ENCODE data around the gene PRDM10. TPM values are rescaled to one million over a fixed set of nuclear protein-coding genes. Genes with fewer than 3 reads are reported as not detected.

Gene PRDM10
- total and polyA plus RNA-seq, 10 of the 15 experiments (the other 5 are each of a cell fraction or from before 2014, with no cell fraction given) = 0.93 to 6.2 (median 4.1) TPM

DNA sequence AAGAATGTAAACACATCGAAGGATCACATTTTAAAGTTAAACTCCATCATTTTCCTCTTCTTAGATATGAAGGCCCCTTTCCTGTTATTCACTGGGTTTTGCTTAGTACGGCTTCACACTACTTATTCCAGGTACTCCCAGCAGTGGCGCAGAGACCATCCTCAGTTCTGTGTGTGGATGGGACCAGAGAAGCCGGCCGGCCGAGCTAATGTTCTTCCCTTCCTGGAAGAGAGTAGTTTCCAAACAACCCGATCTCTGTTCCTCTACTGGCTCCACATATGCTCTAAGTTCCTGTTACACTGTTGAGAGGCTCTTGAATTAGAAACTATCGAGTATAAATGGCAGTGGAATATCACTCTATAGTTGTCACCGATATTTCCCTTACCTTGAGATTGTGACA is 106.6 kb downstream of the PRDM10 start:
- BruUV-seq (replicated peaks) = no TSS peak
- peak overlapping the region; percentile 85 for H3K9ac ChIP-seq (ENCODE audit: control insufficient read depth, insufficient read depth, low read length)
- H3K9me3 ChIP-seq (replicated peaks; ENCODE audit: control insufficient read depth, insufficient read depth, low read length) = no peaks in the 10 kb centered on the region; the same call in 2 of the 3 replicates
- FAIRE-seq (no peak), DNase-seq (ENCODE audit: low read depth, low spot score) (no peak), ATAC-seq (no peak)
- peak overlapping the region; percentile 100 for H3K4me2 ChIP-seq (ENCODE audit: control insufficient read depth, insufficient read depth)
- H3K36me3 ChIP-seq (ENCODE audit: control insufficient read depth in 2 of 2, insufficient read depth in 2 of 2, low read length in 1 of 2) = peaks cover 0 to 8% of the 10 kb centered on the region in 2 experiments; a peak in 2 of 4 replicates
- H3K4me1 ChIP-seq (ENCODE audit: control insufficient read depth, insufficient read depth, low read length) = peaks cover 6% of the 10 kb centered on the region
- TF ChIP-seq ESRRA (IDR thresholded peaks at IDR 0.05; ENCODE audit: low read length) (no peak), STAT3 (IDR thresholded peaks at IDR 0.05; ENCODE audit: low read depth, low read length) (no peak), NR2F1 (conservative IDR thresholded peaks at IDR 0.05) (no peak), SRF (IDR thresholded peaks at IDR 0.05; ENCODE audit: low read depth in 2 of 2, low read length in 2 of 2) (no peak), ASH2L (IDR thresholded peaks at IDR 0.05; ENCODE audit: borderline replicate concordance, low read depth) (no peak), NFYB (IDR thresholded peaks at IDR 0.05; ENCODE audit: insufficient read depth, low read depth, low read length) (no peak)
- TF ChIP-seq, protein P1, sequence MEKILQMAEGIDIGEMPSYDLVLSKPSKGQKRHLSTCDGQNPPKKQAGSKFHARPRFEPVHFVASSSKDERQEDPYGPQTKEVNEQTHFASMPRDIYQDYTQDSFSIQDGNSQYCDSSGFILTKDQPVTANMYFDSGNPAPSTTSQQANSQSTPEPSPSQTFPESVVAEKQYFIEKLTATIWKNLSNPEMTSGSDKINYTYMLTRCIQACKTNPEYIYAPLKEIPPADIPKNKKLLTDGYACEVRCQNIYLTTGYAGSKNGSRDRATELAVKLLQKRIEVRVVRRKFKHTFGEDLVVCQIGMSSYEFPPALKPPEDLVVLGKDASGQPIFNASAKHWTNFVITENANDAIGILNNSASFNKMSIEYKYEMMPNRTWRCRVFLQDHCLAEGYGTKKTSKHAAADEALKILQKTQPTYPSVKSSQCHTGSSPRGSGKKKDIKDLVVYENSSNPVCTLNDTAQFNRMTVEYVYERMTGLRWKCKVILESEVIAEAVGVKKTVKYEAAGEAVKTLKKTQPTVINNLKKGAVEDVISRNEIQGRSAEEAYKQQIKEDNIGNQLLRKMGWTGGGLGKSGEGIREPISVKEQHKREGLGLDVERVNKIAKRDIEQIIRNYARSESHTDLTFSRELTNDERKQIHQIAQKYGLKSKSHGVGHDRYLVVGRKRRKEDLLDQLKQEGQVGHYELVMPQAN (conservative IDR thresholded peaks at IDR 0.05) = no peak
- WGBS (ENCODE audit: insufficient coverage, insufficient replicate concordance, low lambda C conversion rate, missing lambda C conversion rate) = 70% methylated on average over 9 of the region's 9 CpGs
- intact Hi-C loops (cut with micrococcal nuclease; ENCODE audit: unreplicated experiment) (no loop called here), in situ Hi-C loops (cut with MboI) (no loop called here)
- H3K27ac ChIP-seq (ENCODE audit: control insufficient read depth, insufficient read depth) = no peak overlapping the region
- RAD21 ChIA-PET (ENCODE audit: unreplicated experiment) = interaction anchor here (1.2 kb wide), 1 partner anchor 236 kb away, joined by 4 read pairs; no protein-coding TSS in a partner anchor
- SMC1A ChIA-PET (ENCODE audit: uncharacterized antibody, unreplicated experiment) = interaction anchor here (0.6 to 0.8 kb wide), 2 partner anchors 236 to 1576 kb away, joined by 3 read pairs; no protein-coding TSS in a partner anchor
- peak overlapping the region; percentile 89 for H3K4me3 ChIP-seq
- CTCF ChIA-PET = interaction anchor here (3.0 kb wide), 1 partner anchor 236 kb away, joined by 11 read pairs; no protein-coding TSS in a partner anchor
- H3K27me3 ChIP-seq (replicated peaks in 1 of 2; ENCODE audit: control insufficient read depth in 2 of 2, insufficient read depth in 2 of 2, low read length in 1 of 2) = no peaks in the 10 kb centered on the region
- H3K79me2 ChIP-seq (ENCODE audit: control insufficient read depth, insufficient read depth, low read length) = peaks cover 17% of the 10 kb centered on the region
- peak overlapping the region; percentile 99 for H2AFZ ChIP-seq (ENCODE audit: control insufficient read depth, low read depth, low read length)
- no peaks in the 10 kb centered on the region for H4K20me1 ChIP-seq (ENCODE audit: control insufficient read depth, insufficient read depth)
- POLR2A ChIA-PET = no interaction called here

Data from GM12878 (cell line).